Prostate gland (tissue), 2 donors: ENCODE data around the gene ZNF512B.

Source experiments
- CTCF ChIP-seq, 4 experiments: fragments of 200-600 bp in 2 of 4; fragments of 450-650 bp in 2 of 4; sonication (generic) in 2 of 4; IDR thresholded peaks; 1 replicate in 3 of 4; 2 replicates in 1 of 4; pipeline ENCODE4 v1.5.1; 2016 to 2019; ENCODE audit warnings: antibody characterized with exemption in 4 of 4, mild to moderate bottlenecking in 2 of 4, moderate library complexity in 2 of 4
- POLR2A ChIP-seq: fragments of 450-650 bp; IDR thresholded peaks from one replicate; pipeline ENCODE4 v1.6.1; 2016; ENCODE audit warnings: antibody characterized with exemption, mild to moderate bottlenecking
- POLR2AphosphoS5 ChIP-seq: sonication (generic); formaldehyde crosslinking; IDR thresholded peaks from one replicate; pipeline ENCODE4 v1.6.1; 2017; ENCODE audit warnings: antibody characterized with exemption

- peak; percentile 24 to 63 (median 46) for TF ChIP-seq CTCF (IDR thresholded peaks at IDR 0.05)
- no peak for TF ChIP-seq POLR2A
- TF ChIP-seq POLR2AphosphoS5: no peak
Observed at GRCh38 chr20:63955281-63955826, 14.4 kb downstream of the ZNF512B start.
